ENCODE data around the gene FERMT1. TPM values are rescaled to one million over a fixed set of nuclear protein-coding genes. Genes with fewer than 3 reads are reported as not detected.

FERMT1 gene
- total RNA-seq, 1 experiment from 2014 or later: 1.3 TPM

- ChIA-PET CTCF (no interaction called here), POLR2A (ENCODE audit: low non-redundant PET) (no interaction called here)
- intact Hi-C loops (cut with micrococcal nuclease; ENCODE audit: unreplicated experiment): no loop called here
- TF ChIP-seq, protein P1, sequence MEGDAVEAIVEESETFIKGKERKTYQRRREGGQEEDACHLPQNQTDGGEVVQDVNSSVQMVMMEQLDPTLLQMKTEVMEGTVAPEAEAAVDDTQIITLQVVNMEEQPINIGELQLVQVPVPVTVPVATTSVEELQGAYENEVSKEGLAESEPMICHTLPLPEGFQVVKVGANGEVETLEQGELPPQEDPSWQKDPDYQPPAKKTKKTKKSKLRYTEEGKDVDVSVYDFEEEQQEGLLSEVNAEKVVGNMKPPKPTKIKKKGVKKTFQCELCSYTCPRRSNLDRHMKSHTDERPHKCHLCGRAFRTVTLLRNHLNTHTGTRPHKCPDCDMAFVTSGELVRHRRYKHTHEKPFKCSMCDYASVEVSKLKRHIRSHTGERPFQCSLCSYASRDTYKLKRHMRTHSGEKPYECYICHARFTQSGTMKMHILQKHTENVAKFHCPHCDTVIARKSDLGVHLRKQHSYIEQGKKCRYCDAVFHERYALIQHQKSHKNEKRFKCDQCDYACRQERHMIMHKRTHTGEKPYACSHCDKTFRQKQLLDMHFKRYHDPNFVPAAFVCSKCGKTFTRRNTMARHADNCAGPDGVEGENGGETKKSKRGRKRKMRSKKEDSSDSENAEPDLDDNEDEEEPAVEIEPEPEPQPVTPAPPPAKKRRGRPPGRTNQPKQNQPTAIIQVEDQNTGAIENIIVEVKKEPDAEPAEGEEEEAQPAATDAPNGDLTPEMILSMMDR (conservative IDR thresholded peaks at IDR 0.05; ENCODE audit: low read depth, low read length): no peak
- TF ChIP-seq EZH2 (IDR thresholded peaks at IDR 0.05; ENCODE audit: borderline replicate concordance, low read depth, low read length, poor library complexity, severe bottlenecking): no peak
- no TSS peak for BruUV-seq (replicated peaks)
- H3K4me1 ChIP-seq (ENCODE audit: insufficient read depth, low read length, poor library complexity, severe bottlenecking): no peaks in the 10 kb centered on the region
- H3K27me3 ChIP-seq (replicated peaks; ENCODE audit: insufficient read depth, low read depth, low read length, poor library complexity): peaks cover 36% of the 10 kb centered on the region
- H3K27ac ChIP-seq (ENCODE audit: low read depth, low read length, poor library complexity, severe bottlenecking): no peak overlapping the region
- no peaks in the 10 kb centered on the region for H3K9me3 ChIP-seq (ENCODE audit: low read depth, low read length, poor library complexity, severe bottlenecking)
- H3K4me3 ChIP-seq (ENCODE audit: low read depth, low read length, poor library complexity, severe bottlenecking): no peak overlapping the region
- no peaks in the 10 kb centered on the region for H3K36me3 ChIP-seq (ENCODE audit: insufficient read depth, low read length, poor library complexity, severe bottlenecking)
- DNase-seq (ENCODE audit: low spot score): no peak
Observed at GRCh38 chr20:6134592-6134991, 11.8 kb upstream of the FERMT1 start.

DNA sequence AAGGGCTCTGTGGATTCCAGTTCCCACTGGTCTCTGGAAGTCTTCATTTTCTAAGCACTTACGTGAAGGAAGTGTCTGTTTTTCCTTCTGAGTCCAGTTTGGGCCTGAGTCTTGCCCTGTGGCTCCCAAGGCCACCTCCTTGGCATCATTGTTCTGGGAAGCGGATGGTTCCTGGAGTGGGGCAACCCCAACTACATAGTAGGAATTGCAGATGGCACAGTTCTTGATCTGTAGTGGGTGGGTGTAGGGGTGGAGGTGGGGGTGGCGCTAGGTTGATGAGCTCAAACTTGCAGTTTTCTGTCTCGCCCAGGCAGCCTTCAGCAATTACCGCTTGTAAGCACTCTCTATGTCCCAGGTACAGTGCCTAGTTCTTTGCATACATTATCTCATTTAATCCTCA is 7.2 kb upstream of the FERMT1 start:
- intact Hi-C loops (cut with micrococcal nuclease; ENCODE audit: unreplicated experiment): no loop called here
- no peak for DNase-seq (ENCODE audit: low spot score)
- no peaks in the 10 kb centered on the region for H3K36me3 ChIP-seq (ENCODE audit: insufficient read depth, low read length, poor library complexity, severe bottlenecking)
- no peak overlapping the region for H3K4me3 ChIP-seq (ENCODE audit: low read depth, low read length, poor library complexity, severe bottlenecking)
- BruUV-seq (replicated peaks): no TSS peak
- H3K9me3 ChIP-seq (ENCODE audit: low read depth, low read length, poor library complexity, severe bottlenecking): no peaks in the 10 kb centered on the region
- no peak for TF ChIP-seq EZH2 (IDR thresholded peaks at IDR 0.05; ENCODE audit: borderline replicate concordance, low read depth, low read length, poor library complexity, severe bottlenecking)
- TF ChIP-seq, protein P1 (conservative IDR thresholded peaks at IDR 0.05; ENCODE audit: low read depth, low read length): no peak
- no peak overlapping the region for H3K27ac ChIP-seq (ENCODE audit: low read depth, low read length, poor library complexity, severe bottlenecking)
- CTCF ChIA-PET: no interaction called here
- peaks cover 7% of the 10 kb centered on the region for H3K27me3 ChIP-seq (replicated peaks; ENCODE audit: insufficient read depth, low read depth, low read length, poor library complexity)
- POLR2A ChIA-PET (ENCODE audit: low non-redundant PET): no interaction called here
- H3K4me1 ChIP-seq (ENCODE audit: insufficient read depth, low read length, poor library complexity, severe bottlenecking): no peaks in the 10 kb centered on the region

DNA sequence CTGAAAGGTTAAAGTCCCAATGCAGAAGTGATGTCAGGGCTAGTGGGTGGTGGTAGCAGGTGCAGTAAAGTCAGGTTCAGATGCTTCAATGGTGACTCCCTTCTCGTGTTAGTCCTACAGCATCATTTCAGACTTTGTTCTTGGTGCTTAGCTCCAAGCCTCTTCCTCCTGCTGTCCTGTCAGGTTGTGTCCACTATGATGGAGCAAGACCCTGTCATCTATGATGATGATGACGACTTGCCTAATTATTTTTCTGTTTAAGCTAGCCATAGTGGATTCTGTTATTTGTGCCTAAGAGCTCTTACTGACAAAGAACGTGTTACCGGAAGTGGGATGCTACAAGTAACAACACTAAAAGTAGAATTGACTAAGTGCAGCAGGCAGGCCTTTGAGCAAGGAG is 5.0 kb upstream of the FERMT1 start:
- BruUV-seq (replicated peaks): no TSS peak
- no peak for DNase-seq (ENCODE audit: low spot score)
- TF ChIP-seq, protein P1 (conservative IDR thresholded peaks at IDR 0.05; ENCODE audit: low read depth, low read length): no peak
- H3K4me1 ChIP-seq (ENCODE audit: insufficient read depth, low read length, poor library complexity, severe bottlenecking): peaks cover under 1% of the 10 kb centered on the region
- ChIA-PET CTCF (no interaction called here), POLR2A (ENCODE audit: low non-redundant PET) (no interaction called here)
- intact Hi-C loops (cut with micrococcal nuclease; ENCODE audit: unreplicated experiment): no loop called here
- peaks cover 3% of the 10 kb centered on the region for H3K27me3 ChIP-seq (replicated peaks; ENCODE audit: insufficient read depth, low read depth, low read length, poor library complexity)
- no peaks in the 10 kb centered on the region for H3K9me3 ChIP-seq (ENCODE audit: low read depth, low read length, poor library complexity, severe bottlenecking)
- no peak overlapping the region for H3K27ac ChIP-seq (ENCODE audit: low read depth, low read length, poor library complexity, severe bottlenecking)
- H3K4me3 ChIP-seq (ENCODE audit: low read depth, low read length, poor library complexity, severe bottlenecking): no peak overlapping the region
- H3K36me3 ChIP-seq (ENCODE audit: insufficient read depth, low read length, poor library complexity, severe bottlenecking): no peaks in the 10 kb centered on the region

All from A673 (cell line).